Sigmoid colon (tissue), 7 donors: ENCODE measurements around the gene HTR6. TPM values are rescaled to one million over a fixed set of nuclear protein-coding genes. Genes with fewer than 3 reads are reported as not detected.

Experiments used
- DNase-seq: peaks from one replicate; pipeline ENCODE4 v3.0.0-alpha.2; 2019
- H3K27ac ChIP-seq, 4 donors: fragments of 200-600 bp; sonication (generic); one replicate each; pipeline ENCODE4 v1.5.1; 2016 to 2019; ENCODE audit warnings: mild to moderate bottlenecking in 1 of 4
- H3K27me3 ChIP-seq, 3 donors: fragments of 200-600 bp; sonication (generic); one replicate each; pipeline ENCODE4 v1.5.1; 2019; ENCODE audit warnings: mild to moderate bottlenecking in 1 of 3
- H3K36me3 ChIP-seq, 4 donors: fragments of 200-600 bp; sonication (generic); one replicate each; pipeline ENCODE4 v1.5.1; 2016 to 2019
- H3K4me1 ChIP-seq, 4 donors: fragments of 200-600 bp; sonication (generic); one replicate each; pipeline ENCODE4 v1.5.1; 2017 to 2019
- H3K4me3 ChIP-seq, 4 donors: fragments of 200-600 bp; sonication (generic); one replicate each; pipeline ENCODE4 v1.5.1; 2017 to 2019; ENCODE audit warnings: mild to moderate bottlenecking in 2 of 4, moderate library complexity in 1 of 4
- H3K9me3 ChIP-seq, 4 donors: fragments of 200-600 bp in 3 of 4; sonication (generic) in 3 of 4; one replicate each; pipeline versions ENCODE4 v1.5.1 to v1.6.1; 2013 to 2019
- EP300 ChIP-seq, 4 donors: sonication (generic); formaldehyde crosslinking; IDR thresholded peaks; one replicate each; pipeline ENCODE4 v1.6.1; 2017; ENCODE audit warnings: antibody characterized with exemption in 4 of 4
- POLR2A ChIP-seq, 2 donors: fragments of 450-650 bp; IDR thresholded peaks; one replicate each; pipeline ENCODE4 v1.6.1; 2016; ENCODE audit warnings: antibody characterized with exemption in 2 of 2, mild to moderate bottlenecking in 2 of 2, moderate library complexity in 2 of 2
- POLR2AphosphoS5 ChIP-seq, 4 donors: sonication (generic); formaldehyde crosslinking; IDR thresholded peaks; one replicate each; pipeline ENCODE4 v1.6.1; 2017; ENCODE audit warnings: antibody characterized with exemption in 4 of 4
- WGBS, 2 donors: extraction: QIAGEN DNeasy Blood & Tissue Kit; methylation state at CpG; one replicate each; pipeline ENCODE4 v1.1.7; 2013; 5-methylcytosine and 5-hydroxymethylcytosine counted together
- intact Hi-C: fragments of 100-400 bp; cut with DNase I; formaldehyde crosslinking; loops from one replicate; pipeline ENCODE4 v1.15.1; 2023
- polyA plus RNA-seq, 3 donors: library from polyadenylated mRNA; stranded (reverse); fragments of 200-250 nt; gene quantifications; one replicate each; pipeline ENCODE4 v1.2.3, GENCODE V29; 2013
- total RNA-seq, 4 donors: library from RNA; depleted of rRNA; stranded (reverse); fragments of >200 nt; gene quantifications; one replicate each; pipeline ENCODE4 v1.1.0, GENCODE V29; 2016
- TF ChIP-seq, protein P1 (sequence below), 4 experiments: fragments of 450-650 bp in 3 of 4; fragments of 200-600 bp in 1 of 4; IDR thresholded peaks; one replicate each; pipeline ENCODE4 v1.5.1; 2016 to 2019; ENCODE audit warnings: antibody characterized with exemption in 4 of 4, mild to moderate bottlenecking in 3 of 4, moderate library complexity in 2 of 4
- donor health status: healthy with polysubstance abuse.
- donor health status: Bipolar disorder and iron deficiency.
- donor health status: healthy.

The HTR6 gene
- total RNA-seq (not detected), polyA plus RNA-seq (under 1 TPM in 1 of 3 donors, not detected in 2; 0.15 TPM)

DNA sequence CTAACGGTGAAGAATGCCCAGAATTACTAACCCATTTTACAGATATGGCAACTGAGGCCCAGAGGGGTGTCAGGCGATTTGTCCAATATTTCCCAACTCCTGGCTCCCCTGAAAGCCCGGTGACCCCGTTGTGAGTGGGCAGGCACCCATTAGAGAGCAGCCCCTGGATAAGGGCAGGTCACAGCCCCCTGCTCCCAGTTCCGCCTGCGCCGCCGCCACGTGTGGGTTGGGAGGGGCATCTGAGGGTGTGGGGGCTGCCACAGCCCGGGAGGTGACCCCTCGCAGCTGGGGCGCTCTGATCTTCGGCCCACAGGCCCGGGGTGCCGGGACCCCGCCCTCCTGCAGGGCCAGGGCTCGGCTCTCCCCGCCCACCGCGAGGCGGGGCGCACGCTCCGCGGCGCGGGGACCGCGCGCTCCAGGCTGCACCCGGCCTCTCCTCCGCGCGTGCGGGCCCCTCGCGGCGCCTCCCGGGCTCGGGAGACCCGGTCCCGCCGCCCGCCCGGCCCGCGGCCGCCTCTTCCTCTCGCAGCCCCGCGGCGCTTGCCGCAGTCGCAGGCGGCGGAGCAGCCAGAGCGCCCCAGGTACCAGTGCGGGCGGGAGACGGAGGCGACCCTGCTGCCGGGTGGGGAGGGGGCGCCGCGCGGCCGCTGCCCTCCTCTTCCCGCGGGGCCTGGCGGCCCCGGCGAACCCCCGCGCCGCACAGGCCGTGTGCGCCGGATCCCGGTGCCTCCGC is at the start of gene HTR6:
HTR6 (plus strand) TSS at position 423 of the 733 bp plus-strand sequence. CDS start 879 bp downstream, outside the sequence.
- 3% methylated on average over 80 of the region's 80 CpGs for WGBS, 2 donors
- intact Hi-C loops: no loop called here
- TF ChIP-seq, protein P1, sequence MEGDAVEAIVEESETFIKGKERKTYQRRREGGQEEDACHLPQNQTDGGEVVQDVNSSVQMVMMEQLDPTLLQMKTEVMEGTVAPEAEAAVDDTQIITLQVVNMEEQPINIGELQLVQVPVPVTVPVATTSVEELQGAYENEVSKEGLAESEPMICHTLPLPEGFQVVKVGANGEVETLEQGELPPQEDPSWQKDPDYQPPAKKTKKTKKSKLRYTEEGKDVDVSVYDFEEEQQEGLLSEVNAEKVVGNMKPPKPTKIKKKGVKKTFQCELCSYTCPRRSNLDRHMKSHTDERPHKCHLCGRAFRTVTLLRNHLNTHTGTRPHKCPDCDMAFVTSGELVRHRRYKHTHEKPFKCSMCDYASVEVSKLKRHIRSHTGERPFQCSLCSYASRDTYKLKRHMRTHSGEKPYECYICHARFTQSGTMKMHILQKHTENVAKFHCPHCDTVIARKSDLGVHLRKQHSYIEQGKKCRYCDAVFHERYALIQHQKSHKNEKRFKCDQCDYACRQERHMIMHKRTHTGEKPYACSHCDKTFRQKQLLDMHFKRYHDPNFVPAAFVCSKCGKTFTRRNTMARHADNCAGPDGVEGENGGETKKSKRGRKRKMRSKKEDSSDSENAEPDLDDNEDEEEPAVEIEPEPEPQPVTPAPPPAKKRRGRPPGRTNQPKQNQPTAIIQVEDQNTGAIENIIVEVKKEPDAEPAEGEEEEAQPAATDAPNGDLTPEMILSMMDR (IDR thresholded peaks at IDR 0.05): no peak
- TF ChIP-seq POLR2AphosphoS5 (IDR thresholded peaks at IDR 0.05) (no peak), POLR2A (IDR thresholded peaks at IDR 0.05) (no peak), EP300 (IDR thresholded peaks at IDR 0.05) (no peak)
- no peak within 1 kb of the TSS for H3K27ac ChIP-seq
- H3K36me3 ChIP-seq: no peaks in the 10 kb centered on the region
- peak within 1 kb of the TSS in 3 of 4 donors; percentile 17 to 35 (median 33) for H3K4me3 ChIP-seq
- H3K27me3 ChIP-seq: peaks cover 22 to 65% (median 34%) of the 10 kb centered on the region in 3 donors
- no peak for DNase-seq
- peaks cover 0 to 22% (median 20%) of the 10 kb centered on the region in 4 donors for H3K4me1 ChIP-seq
- no peaks in the 10 kb centered on the region for H3K9me3 ChIP-seq

DNA sequence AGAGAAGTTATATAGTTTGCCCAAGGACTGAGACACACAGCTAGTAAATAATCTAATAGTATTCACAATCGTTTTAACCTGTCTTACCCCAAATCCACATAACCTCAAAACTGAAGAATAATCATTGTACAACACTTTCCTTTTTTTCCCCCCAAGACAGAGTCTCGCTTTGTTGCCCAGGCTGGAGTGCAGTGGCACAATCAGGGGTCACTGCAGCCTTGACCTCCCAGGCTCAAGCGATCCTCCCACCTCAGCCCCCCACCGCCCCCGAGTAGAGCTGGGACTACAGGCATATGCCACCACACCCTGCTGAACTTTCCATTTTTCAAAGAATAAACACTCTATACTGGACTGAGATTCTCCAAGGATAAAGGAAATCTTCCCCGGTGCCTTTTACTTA is 49.2 kb upstream of the HTR6 start:
- Histone ChIP-seq H3K27me3 (no peaks in the 10 kb centered on the region), H3K27ac (peak overlapping the region in 3 of 4 donors; percentile 5 to 59 (median 13)), H3K4me3 (no peak overlapping the region), H3K9me3 (no peaks in the 10 kb centered on the region), H3K4me1 (peaks cover 0 to 63% (median 49%) of the 10 kb centered on the region in 4 donors), H3K36me3 (peaks cover 0 to 11% (median 2%) of the 10 kb centered on the region in 4 donors)
- 67 to 83% methylated on average over 6 of the region's 6 CpGs for WGBS, 2 donors
- DNase-seq: no peak
- TF ChIP-seq POLR2A (IDR thresholded peaks at IDR 0.05) (no peak), EP300 (IDR thresholded peaks at IDR 0.05) (no peak), POLR2AphosphoS5 (IDR thresholded peaks at IDR 0.05) (no peak)
- TF ChIP-seq, protein P1 (IDR thresholded peaks at IDR 0.05): no peak
- intact Hi-C loops: no loop called here

DNA sequence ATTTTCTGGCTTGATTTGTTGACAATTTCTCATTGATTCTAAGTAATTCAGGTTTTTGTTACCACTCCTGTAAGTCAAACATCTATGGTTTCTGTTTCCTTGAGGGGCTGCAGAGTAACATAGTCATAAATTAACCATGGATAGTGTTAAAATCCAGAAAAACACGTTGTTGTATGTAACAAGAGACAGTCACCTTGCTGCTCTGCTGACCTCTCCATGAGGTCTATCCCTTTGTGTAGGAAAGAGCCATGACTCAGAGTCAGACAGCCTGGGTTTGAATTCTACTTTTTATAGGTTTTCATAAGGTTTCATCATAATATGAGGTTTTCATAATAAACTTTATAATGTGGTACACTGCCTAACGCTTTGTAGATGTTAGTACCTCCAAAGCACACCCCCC is 48.2 kb upstream of the HTR6 start:
- no peak for DNase-seq
- WGBS, 2 donors: 11 to 54% methylated on average over 2 of the region's 2 CpGs
- H3K27me3 ChIP-seq: no peaks in the 10 kb centered on the region
- H3K36me3 ChIP-seq: peaks cover 0 to 11% (median 2%) of the 10 kb centered on the region in 4 donors
- intact Hi-C loops: no loop called here
- no peak overlapping the region for H3K4me3 ChIP-seq
- H3K27ac ChIP-seq: peak overlapping the region in 2 of 4 donors; percentile 5 to 12
- no peaks in the 10 kb centered on the region for H3K9me3 ChIP-seq
- H3K4me1 ChIP-seq: peaks cover 0 to 66% (median 49%) of the 10 kb centered on the region in 4 donors
- TF ChIP-seq POLR2AphosphoS5 (IDR thresholded peaks at IDR 0.05) (no peak), EP300 (IDR thresholded peaks at IDR 0.05) (no peak), POLR2A (IDR thresholded peaks at IDR 0.05) (no peak)
- TF ChIP-seq, protein P1 (IDR thresholded peaks at IDR 0.05): no peak

DNA sequence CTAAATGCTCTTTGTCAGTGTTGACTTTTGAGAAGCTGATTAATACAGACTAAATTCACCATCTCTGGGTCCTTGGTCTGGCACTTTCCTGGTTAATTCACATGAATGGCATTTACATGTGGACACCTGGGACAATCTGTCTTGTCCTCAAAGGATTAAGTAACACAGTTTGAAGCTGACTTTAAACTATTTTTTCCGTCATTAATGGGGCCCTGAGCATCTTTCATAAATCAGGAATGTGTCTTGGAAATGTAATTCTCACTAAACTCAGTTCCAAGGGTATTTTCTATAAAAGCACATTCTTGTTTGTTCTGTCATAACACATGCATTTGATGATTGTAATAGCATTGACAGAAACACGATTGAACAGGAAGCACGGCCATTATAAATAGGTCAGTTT is 47.3 kb upstream of the HTR6 start:
- intact Hi-C loops: no loop called here
- WGBS, 2 donors: 32 to 71% methylated on average over 3 of the region's 3 CpGs
- H3K27ac ChIP-seq: peak overlapping the region in 2 of 4 donors; percentile 10 to 46
- peaks cover 0 to 69% (median 53%) of the 10 kb centered on the region in 4 donors for H3K4me1 ChIP-seq
- no peak overlapping the region for H3K4me3 ChIP-seq
- DNase-seq: no peak
- peaks cover 0 to 11% (median 2%) of the 10 kb centered on the region in 4 donors for H3K36me3 ChIP-seq
- no peaks in the 10 kb centered on the region for H3K27me3 ChIP-seq
- H3K9me3 ChIP-seq: no peaks in the 10 kb centered on the region
- TF ChIP-seq, protein P1 (IDR thresholded peaks at IDR 0.05): no peak
- no peak for TF ChIP-seq POLR2AphosphoS5 (IDR thresholded peaks at IDR 0.05)
